NCI-H2196 treated with DMSO at 0.1 percent for 48 hours (cell line): ENCODE data around the gene PON3.

Experiments used
- DNase-seq: peaks from one replicate; lab custom pipeline; 2025; ENCODE audit not compliant: unreplicated experiment; lab: John Stamatoyannopoulos, UW

Gene PON3

DNA sequence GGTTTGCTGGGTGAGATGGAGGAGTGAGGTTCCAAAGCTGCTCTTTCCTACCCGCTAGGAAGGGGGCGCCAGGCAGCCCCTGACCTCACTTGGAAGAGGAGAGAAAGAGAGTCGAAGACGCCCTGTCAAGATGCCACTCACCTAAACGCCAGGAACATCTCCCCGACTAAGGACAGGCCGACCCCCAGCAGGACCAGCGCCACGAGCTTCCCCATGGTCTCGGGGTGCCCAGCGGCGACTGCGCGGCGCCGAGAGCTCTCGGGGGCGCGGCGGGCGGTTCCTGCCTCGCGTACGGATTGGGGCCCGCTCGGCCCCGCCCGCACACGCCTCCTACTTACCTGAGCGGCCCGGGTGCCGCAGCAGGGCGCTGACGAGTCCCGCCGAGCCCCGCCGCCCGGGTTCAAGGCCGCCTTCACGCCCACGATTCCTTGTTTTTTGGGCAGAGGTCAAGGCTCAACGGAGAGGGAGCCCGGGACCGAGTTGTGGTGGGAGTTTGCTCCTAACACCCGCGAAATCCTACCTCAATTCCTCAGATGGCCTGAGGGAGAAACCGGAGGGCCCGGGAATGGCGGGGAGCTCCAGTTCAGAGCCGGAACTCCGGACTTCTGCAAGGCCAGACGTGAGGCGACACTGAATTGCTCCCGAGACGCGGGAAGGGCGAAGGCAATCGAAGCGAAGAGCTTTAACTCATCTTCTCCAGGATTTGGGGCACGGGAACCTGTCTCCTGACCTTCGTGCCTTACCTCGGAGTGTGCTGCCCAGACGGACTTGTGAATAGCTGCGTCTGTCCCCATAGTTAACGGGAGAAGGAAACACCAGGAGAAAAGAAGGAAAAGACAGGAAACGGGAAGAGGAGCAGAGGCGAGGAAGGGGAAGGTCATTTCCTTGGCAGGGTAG is at the start of gene PON3:
Gene PON3, minus strand, starts transcription at position 240 of the 897 bp plus-strand sequence. Its CDS starts 25 bp downstream, at position 215.
- peak; percentile 67 for DNase-seq

DNA sequence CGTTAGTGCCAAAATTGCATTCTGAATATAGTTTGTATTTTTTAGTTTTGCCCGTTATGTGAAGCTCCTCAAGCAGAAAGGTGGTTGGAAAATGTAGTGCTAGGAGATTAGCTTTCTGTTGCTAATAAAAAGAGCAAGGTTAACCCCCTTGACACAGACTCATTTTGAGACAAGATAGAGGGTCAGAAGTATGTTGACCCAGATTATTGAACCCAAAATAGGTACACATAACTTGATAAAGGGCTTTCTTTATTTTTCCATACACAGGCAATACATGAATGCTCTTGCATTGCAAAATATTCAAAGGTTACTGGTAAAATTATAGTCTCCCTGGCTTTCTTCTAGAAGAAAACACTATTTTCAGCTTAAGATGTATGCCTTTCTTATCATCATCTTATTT is 48.6 kb upstream of the PON3 start:
- no peak for DNase-seq

DNA sequence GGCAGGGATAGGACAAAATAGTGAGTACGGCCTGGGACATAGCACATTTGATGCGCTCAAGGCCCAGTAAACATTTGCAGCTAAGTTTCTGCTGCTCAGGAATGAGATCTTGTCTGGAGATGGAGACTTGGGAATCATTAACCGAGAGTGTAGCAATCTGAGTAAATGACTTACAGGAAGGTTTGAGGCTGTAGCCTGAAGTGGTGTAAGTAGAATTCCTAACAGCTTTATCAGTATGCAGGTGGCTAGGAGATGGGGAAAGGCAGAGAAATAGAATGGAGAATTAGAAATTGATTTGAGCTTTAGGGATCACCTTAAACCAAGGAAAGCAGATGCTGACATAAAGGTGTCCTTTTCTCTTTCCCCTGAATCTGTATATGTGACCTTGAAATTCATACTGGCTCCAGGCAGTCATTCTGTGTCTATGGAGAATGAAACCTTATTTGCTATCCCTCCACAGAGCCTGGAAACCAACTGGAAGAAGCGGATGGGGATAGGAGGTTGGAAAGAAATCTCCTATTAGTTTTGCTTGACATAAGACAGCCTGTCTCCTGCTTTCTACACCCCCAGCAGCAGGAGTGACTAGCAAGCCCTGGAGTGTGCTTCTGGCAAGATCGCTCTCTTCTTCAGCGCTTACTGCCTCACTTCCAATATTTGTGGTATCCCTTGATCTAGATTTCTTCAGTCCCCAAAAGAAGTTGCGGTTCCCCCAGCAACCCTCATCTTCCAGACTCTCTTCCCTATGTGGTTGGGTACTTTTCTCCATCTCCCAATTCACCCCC is 45.1 kb upstream of the PON3 start:
- no peak for DNase-seq

DNA sequence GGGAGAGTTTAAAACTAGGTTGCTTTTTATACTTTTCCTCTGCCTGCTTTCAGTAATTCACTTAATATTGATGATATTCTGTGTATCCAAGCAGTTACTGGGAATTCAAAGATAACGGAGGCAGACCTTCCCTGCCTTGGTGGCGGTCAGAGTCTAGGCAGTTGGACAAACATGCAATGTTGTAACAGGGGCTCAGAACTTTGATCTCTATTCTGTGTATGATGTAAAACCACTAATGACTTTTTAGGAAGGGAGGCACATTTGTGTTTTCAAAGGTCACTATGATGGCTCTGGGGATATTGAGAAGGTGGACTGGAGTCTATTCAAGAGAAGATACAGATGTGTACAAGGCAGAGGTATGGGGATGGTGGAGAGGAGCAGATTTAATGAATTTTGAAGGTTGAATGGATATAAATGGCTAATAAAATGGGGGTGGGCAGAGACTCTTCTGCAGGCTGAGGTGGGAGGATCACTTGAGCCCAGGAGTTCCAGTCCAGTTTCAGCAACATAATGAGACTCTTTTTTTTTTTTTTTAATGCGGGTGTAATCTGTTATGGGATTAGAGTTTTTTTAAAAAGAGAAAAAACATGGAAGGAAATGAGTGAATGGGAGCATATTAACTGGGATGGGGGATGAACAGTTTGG is 44.3 kb upstream of the PON3 start:
- no peak for DNase-seq

DNA sequence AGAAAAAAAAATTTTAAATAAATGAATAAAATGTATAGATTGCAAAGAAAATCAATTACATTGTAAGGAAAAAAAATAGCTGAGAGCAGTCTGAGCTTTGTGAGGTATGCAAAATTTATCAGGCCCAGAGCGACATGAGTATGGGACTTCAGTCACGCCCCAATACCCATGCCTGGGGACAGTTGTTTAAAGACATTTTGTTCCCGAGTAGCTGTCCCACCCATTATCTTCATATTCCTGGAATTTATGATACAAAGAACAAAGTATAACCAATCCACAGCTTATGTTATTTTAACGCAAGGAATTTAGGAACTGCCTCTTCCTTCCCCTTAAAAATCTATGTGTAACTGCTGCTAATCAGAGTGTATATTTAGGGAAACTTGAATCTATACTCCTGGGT is 40.2 kb upstream of the PON3 start:
- DNase-seq = no peak

DNA sequence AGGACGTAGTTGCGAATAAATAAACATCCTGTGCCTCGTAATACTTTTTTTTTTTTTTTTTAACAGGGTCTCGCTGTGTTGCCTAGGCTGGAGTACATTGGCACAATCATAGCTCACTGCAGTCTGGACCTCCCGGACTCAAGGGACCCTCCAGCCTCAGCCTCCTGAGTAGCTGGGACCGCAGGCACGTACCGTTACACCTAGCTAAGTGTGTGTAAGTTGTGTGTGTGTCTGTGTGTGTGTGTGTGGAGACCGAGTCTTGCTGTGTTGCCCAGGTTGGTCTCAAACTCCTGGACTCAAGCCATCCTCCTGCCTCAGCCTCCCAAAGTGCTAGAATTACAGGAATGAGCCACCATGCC is 39.2 kb upstream of the PON3 start:
- DNase-seq = no peak

DNA sequence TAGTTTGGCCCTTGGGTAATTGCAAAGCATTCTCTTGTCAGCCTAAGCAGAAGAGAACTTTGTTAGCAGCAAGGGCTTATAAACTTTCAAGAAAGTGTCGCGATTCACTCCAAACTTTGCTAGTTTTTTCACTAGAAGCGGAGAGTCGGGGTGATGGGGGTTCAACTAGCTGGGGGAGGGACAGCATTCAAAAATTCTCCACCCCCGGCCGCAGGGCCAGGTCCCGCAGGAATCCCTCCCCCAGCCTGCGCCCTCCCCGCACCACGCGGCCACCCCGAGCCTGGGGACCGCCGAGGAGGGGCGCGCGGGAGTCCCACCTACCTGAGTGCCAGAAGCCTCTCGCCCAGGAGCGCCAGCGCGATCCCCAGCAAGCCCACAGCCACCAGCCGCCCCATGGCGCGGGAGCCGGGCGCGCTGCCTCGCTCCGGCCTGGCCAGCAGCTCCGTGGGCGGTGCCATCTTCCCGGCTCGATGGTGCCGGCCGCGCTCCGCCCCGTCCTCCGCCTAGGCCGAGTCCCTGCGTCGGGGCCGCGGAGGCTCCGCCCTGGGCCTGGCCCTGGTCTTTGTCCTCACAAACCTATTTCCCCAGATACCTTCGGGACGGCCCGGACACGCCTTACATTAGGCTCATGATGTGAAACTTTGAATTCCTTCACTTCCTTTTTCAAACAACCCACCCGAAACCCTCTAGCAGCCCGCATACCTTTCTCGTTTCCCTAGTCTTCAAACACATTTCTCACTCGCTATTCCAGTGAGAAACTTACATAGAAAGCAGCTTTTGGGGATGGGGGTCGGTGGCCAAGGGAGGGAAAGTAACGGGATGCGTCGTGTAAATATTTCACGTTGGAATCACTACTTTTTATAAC is 38.6 kb upstream of the PON3 start, which contains the start of gene PON2:
Gene PON2, minus strand, starts transcription at position 472 of the 865 bp plus-strand sequence. Its CDS starts 77 bp downstream, at position 395.
- peak; percentile 51 for DNase-seq

DNA sequence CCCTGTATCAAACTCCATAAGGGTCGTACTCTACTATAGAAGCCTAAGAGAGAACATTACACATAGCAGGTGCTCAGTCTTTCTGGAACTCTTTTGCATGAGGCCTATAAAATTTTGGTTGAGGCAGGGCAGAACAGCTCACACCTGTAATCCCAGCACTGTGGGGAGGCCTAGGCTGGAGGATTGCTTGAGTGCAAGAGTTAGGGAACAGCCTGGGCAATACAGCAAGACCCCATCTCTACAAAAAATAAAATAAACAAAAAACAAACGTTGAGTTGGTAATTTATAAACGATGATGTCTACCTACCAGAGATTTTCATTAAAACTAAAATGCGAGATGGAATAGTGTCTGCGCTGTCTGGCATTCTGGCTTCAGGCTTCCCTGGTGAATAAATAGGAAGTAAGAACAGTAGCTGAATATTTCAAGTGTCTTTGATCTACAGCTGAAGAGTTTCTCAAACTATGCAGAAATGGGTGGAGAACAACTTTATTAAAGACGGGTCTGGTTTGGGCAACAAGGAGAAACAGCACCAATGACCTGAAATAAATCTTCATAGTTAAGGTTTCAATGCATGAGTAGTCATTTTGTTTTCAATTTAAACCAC is 37.9 kb upstream of the PON3 start:
- no peak for DNase-seq

DNA sequence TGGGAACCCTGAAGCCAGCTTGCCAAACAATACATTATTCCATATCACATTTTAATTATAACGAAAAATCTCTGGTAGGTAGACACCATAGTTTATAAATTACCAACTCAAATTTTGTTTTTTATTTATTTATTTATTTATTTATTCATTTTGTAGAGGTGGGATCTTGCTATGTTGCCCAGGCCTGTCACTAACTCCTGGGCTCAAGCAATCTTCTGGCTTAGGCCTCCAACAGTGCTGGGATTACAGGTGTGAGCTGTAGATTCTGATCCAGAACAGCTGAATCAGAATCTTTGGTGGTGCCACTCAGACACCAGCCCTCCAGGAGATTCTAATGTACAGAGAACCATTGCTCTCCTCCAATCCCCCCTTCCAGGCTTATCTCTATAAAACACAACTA is 37.0 kb upstream of the PON3 start:
- no peak for DNase-seq

DNA sequence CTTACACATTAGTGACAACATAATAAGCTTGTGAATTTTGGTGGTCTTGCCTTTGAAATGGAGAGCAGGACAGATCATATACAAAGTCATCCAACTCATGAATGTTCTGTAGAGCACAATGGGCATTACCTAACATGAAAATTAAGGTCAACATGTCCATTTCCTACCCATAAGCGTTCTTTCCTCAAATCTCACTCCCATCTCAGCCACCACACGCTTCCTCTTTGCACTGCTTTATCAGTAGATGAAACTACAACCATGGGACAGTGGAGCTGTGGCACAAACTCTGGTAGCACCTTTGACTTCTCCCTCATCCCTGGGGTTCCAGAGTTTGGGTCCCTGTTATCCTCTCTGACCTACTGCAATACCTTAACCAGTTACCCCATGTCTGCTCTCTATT is 36.4 kb upstream of the PON3 start:
- DNase-seq = no peak

DNA sequence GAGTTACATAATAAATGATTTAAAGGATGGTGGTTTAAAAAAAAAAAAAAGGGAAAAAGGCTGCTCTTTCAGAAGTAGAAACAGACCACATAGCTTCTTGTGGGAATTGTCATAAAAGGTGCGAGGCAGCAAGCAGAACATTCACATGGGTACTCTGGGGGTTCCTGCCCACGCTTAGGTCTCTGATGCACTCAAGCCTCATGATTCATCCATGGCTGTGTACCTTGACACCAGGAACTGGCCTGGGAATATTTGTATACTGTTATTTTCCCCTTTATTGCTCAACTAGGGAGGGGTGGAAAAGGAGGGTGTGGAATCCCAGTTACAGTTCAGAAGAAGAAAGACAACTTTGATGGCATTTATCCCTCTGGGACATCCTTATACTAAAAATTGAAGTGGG is 34.7 kb upstream of the PON3 start:
- DNase-seq = no peak

DNA sequence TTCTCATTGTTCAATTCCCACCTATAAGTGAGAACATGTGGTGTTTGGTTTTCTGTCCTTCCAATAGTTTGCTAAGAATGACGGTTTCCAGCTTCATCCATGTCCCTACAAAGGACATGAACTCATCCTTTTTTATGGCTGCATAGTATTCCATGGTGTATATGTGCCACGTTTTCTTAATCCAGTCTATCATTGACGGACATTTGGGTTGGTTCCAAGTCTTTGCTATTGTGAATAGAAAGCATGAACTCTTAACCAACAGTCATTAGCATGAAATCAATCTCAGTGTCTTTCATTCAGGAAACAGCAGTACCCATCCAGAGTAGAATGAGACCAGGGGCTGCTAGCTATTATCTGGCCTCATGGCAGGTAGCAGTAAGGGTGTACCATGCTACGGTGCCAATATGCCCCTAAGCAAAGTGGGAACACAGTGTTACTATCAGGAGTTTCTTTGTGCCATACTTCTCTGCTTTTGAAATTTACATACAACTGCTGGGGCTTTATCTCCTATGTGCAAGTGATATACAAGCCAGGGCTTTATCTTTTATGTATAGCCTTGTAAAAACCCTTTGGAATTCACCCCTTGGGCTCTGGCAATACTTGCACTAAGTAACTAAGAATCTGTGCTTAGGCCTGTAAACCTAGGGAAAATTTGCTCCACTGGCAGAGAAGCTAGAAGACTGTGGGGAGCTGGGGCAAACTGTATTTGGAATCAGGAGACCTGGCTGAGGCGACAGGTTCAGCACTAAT is 33.2 kb upstream of the PON3 start:
- DNase-seq = no peak

DNA sequence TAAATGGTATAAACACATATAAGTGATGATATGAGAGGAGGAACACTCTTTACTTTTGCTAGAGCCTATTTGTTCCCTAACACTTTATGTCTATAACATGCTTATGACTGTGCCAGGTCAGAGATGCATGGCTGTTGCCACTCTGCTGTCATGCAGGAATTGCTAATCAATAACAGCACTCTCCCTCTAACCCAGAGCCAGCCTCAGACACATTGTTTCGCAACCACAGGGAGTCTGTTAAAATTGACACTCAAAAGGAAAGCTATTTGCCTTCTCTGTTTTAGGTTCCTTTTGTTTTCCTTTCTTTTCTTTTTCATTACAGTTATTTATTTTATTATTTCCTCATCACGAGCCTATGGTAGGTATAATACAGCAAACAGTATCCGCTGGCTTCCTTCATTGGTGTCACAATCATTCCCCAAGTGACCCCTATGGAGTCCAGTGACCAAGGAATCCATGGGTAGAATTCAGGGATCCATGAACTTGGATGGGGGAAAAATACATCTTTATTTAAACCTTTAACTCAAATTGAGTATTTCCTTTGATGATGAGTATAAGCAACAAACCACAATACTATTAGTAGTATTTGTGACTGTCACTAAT is 31.8 kb upstream of the PON3 start:
- no peak for DNase-seq

DNA sequence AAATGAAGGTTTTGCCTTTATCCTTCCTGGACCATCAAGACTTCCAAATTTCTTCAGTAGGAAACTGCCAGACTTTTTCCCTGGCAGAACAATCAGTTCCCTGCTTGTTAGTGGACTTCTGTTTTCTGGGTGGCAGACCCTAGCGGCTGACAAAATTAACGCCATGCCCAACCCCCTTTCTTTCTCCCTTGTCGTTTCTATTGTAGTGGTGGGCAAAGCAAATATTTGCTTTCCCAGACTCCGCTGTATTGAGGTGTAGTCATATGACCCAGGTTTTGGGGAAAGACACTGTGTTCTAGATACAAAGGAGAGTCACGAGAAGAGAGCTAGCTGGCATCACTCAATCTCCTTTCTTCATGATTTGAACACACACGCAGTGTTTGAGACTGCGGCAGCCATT is 31.0 kb upstream of the PON3 start:
- no peak for DNase-seq

DNA sequence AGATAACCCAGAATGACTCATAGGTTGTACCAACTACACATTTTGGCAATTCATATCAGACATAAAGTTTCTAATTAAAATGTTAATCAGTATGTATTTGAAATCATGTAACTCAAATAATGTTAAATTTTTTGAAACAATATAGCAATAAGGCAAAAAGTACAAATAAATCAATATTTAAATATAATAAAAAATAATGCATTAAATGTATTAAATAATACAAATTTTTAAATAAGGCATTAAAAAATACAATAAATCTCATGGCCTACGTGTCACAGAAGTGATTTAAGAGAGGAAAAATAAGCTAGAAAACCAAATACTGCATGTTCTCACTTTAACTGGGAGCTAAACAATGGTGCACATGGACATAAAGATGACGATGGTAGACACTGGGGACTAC is 29.5 kb upstream of the PON3 start:
- no peak for DNase-seq

DNA sequence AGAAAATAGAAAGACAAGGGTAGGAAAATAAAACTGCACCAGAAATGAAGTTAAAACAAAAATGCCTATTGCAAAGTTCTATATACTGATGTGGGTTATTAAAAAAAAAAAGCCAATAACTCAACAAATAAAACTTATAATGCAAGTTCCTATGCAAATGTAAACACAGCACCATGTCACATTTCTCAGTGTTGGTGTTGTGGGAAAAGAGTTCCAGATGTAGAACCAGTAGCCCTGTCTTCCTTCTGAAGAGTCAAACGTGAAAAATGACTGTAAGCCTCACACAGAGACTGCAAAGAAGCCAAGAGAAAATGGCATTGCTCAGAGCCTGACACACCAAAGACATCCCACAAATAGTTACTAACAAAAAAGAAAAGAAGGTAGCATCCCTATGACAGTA is 28.5 kb upstream of the PON3 start:
- no peak for DNase-seq

DNA sequence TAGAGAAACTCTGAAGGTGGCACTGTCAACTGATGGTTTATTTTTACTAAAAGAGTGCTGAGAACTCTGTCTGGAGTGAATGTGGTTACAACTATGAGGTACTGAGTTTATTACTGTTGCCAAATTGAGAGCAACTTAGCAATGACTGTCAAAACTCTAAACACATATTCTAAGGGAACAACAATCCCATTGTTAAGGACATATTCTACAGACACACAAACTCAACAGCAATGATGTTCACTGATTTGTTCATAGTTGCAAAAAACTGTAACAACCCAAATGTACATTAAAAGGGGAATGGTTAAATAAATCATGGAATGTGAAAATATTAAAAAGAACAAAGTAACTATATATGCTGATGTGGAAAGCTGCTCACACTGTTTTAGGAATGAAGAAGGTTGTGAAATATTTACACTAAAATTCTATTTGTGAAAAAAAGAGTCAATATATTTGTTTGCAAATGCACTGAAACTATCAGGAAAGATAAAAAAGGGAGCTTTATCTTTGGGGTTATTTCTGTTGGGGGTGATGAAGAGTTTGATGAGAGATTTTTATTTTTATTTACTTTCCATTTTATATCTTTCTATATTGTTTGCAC is 25.8 kb upstream of the PON3 start:
- no peak for DNase-seq

DNA sequence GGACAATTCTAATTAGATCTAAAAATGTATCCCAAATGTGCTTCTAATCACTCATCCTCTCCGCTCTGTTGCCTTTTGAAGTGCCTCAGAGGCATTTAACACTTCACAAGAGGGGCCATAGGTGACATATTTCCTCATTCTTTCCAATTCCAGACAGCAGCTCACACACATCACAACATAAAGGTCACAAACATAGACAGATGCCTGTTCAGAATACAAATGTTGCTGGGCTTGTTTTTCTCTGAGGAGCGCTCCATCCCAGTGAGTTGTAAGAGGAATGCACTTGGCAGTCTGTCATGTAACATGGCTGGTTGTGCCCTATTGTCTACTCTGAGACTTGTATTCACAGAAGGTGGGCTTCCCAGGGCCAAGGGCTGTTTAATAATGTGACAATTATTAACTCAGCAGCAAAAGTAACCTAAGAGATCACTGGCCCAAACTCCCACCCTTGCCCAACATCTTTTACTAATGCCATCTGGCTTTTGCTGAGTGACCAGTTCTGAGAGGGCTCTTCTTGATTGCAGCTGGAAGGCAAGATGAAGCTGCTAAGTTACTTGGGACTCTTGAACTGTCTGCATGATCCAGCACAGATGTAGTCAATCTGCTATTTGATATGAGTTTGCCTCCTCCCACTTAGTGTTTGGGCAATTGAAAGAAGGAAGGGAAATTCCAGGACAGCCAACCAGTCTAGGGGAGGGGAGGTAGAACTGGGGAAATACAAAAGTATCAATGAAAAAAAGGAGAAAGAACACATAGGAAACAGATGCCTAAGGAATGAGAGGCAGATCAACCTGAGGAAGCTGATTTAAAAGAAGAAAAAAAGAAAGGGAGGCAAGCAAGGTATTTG is 25.0 kb upstream of the PON3 start:
- peak; percentile 36 for DNase-seq
